ENCODE results near the gene XKRX.

Gene XKRX

GRCh38 chrX:100883654-100884053 lies 45.1 kb downstream of the XKRX start:
- DNase-seq = no peak

GRCh38 chrX:100880368-100880767 lies 48.3 kb downstream of the XKRX start:
- DNase-seq = no peak

- no peak for DNase-seq
Observed at GRCh38 chrX:100874325-100874724, 54.4 kb downstream of the XKRX start, which contains the start of gene NOX1. Gene NOX1, minus strand, starts transcription at chrX:100874359. Its CDS starts 220 bp downstream, at chrX:100874139.

- peak; percentile 38 for DNase-seq
Observed at GRCh38 chrX:100871594-100872560, 56.8 kb downstream of the XKRX start.

DNA sequence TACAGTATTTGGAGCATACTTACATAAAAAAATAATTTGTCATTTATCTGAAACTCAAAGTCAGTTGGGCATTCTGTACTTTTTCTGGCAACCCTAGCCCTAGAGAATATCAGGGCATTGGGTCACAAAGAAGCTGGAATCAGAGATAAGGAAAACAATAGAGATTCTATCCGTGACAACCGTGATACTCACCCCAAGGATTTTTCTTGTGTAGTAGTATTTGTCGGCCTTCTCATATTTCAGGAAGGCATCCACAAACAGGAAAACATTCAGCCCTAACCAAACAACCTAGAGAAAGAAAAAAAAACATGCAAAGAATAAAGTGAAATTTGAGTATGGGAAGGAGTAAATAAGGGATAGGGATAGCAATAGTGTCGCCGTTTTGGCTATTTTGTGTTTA lies 58.2 kb downstream of the XKRX start:
- DNase-seq = no peak

GRCh38 chrX:100868273-100868672 lies 60.4 kb downstream of the XKRX start:
- DNase-seq = no peak

DNA sequence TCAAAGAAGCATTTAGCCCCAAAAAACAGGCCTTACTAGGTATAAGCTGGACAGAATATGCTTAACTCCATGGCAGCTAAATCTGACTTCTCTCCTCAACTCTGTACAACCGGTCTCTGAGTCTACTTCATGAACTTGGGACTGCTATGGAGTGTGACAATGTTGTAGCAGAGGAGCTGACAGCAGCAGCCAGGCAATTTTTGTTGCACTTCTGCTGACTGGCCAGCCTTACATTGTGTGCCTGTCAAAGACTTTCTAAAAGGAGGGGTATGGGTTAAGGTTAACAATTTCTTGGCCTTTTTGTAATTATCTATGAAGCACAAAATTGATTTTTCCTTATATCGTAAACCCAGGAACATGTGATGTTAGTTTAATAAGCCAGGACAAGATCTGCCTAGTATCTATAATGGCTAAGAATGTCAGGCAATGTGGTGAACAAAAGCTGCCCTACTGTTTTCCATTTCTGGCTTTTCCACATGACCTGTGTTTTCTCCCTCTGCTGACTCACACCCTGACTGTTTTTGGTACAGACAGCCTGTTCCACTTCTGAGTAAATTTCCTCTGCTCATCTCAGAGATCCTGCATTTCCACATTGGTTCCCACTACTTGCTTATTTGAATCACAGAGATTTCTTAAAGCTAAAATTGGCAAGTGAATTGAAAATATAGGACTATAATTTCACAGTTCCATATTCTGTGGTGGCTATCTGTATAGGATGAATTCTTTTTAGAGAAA lies 63.9 kb downstream of the XKRX start:
- DNase-seq = peak; percentile 5
